ENCODE measurements around the gene SSC5D.

GRCh38 chr19:55442372-55442961 lies 45.8 kb upstream of the SSC5D start:
- TF ChIP-seq POLR2AphosphoS5 (IDR thresholded peaks at IDR 0.05; ENCODE audit: low read depth, low read length), result no peak
- TF ChIP-seq SIN3A (IDR thresholded peaks at IDR 0.05; ENCODE audit: borderline replicate concordance, insufficient read depth, low read length), result no peak

Measured in PFSK-1 (cell line).